GM12874 (cell line): ENCODE measurements around the gene APBB2.

Source experiments
- TF ChIP-seq, protein P1 (sequence below): IDR thresholded peaks from 2 replicates; pipeline ENCODE4 v1.5.1; 2011; ENCODE audit warnings: low read depth, mild to moderate bottlenecking, control low read depth, low read length, moderate library complexity; ENCODE audit not compliant: insufficient read depth

The APBB2 gene

DNA sequence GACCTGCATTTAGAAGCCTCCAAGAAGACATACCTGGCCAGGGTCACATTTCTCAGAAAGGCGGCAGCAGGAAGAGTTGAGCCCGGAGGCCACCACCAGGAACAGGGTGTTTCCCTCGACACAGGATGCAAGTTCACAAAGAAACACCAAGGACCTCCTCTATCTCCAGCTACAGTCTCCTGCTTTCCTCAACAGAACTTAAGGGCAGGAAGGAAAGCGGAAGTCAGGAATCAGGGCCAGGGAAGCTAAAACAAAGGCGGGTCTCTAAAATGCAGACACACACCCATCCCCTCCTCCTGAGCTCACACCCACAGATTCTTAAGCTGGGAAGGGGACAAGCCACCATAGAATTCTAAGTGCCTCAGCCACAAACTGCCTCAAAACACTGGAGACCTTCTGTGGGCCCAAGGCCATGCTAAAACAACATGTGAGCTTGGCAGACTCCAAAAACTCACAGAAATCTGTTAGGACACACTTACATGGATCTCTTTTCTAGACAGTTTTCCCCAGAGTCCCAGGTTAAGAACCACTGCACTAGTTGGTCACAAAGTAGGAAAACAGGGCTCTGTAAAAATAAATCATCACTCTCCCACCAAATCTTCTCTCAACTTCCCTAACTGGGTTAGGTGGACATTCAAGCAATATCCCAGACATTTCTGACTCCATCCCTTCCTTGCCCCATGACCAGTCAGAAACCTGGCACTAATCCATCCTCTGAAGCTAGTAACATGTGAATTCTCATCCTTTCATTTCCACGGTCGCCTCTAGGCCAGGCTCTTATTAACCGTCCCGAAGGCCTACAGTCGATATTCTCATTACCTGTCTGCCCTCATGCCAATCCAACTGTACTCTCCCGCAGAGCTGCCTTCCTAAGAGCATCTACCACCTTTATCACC, 163.2 kb downstream of the APBB2 start:
- TF ChIP-seq, protein P1, sequence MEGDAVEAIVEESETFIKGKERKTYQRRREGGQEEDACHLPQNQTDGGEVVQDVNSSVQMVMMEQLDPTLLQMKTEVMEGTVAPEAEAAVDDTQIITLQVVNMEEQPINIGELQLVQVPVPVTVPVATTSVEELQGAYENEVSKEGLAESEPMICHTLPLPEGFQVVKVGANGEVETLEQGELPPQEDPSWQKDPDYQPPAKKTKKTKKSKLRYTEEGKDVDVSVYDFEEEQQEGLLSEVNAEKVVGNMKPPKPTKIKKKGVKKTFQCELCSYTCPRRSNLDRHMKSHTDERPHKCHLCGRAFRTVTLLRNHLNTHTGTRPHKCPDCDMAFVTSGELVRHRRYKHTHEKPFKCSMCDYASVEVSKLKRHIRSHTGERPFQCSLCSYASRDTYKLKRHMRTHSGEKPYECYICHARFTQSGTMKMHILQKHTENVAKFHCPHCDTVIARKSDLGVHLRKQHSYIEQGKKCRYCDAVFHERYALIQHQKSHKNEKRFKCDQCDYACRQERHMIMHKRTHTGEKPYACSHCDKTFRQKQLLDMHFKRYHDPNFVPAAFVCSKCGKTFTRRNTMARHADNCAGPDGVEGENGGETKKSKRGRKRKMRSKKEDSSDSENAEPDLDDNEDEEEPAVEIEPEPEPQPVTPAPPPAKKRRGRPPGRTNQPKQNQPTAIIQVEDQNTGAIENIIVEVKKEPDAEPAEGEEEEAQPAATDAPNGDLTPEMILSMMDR: no peak

DNA sequence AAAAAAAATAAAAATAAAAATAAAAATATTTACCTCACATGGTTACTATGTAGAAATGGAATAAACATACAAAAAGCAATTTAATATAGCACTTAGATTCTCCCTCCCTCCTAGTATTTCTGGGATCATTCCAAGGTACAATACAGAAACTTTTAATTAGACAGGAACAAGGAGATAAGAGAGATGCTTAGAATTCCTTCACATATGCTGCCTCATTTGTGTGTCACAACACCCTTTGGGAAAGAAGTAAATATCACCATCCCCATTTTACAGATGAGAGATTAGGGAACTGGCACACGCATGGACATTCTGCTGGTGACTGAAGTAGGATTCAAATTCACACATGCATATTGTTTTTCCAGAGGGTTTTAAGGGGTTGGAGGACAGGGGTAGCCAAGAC, 164.2 kb downstream of the APBB2 start:
- TF ChIP-seq, protein P1: no peak

DNA sequence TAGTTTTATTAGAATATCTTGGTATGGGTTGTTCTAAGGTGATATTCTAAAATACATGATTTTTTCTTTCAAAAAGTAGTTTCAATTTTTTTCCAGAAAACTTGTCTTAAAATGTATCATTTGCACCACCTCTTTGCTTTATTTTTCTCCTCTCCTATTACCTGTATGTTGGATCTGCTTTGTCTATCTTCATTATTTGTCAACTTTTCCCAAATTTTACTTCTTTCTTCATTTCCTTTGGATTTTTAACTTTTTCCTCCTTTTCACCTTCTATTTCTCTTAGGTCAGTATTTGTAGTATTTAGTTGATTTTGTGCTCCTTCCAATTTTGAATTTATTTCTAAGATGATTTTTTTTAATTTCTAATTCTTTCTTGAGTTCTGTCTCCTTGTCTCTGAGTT, 169.6 kb downstream of the APBB2 start:
- TF ChIP-seq, protein P1: no peak

DNA sequence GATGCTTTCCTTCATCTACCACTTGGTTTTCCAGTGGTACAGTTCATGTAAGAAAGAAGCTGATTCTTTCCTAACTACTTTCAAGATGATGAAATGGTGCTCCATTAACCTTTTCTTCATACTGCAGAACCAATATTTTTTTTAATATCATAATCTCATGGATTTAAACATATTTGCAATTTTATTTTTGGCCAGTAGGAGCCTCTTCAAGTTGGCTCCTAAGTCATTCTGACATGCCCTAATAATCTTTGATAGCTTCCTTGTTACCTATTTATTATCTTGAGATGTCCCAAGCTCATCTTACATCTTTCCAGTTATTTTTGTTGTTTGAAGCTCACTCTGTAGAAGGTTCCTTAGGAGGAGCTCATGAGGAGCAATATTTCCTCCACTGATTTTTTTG, 170.2 kb downstream of the APBB2 start:
- TF ChIP-seq, protein P1: no peak

DNA sequence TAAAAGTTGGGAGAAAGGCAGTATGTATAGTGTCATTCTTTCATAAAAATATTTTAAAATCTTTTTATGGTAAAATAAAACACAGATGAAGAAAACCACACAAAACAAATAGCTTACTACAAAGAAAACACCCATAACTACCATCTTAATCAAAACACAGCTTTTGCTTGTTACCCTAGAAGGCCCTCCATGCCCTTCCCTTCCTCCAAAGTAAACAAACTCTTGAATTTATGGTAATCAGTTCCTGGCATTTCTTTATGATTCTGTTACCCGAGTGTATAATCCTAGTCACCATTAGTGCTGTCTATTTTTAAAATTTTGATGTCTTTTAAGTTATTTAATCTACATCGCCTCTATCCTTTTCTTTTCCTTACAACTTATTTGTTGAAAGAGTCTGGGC, 170.9 kb downstream of the APBB2 start:
- TF ChIP-seq, protein P1: no peak

DNA sequence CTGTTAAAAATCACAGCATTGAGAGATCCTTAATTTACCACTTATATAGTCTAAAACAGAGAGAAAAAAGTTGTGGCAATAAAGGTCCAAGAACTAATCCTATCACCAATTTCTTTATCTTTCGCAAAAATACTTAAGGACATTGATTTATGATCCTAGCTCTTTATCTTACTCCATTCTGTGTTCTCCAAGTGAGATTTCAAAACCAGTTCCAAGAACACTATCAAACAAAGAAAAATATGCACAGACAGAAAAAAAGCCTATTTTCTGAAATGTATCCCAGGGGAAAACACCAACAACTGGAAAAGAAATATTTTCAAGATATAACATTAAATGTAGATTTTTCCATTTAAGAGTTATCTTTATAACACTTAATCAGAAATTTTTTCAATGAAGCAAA, 172.8 kb downstream of the APBB2 start:
- TF ChIP-seq, protein P1: no peak

DNA sequence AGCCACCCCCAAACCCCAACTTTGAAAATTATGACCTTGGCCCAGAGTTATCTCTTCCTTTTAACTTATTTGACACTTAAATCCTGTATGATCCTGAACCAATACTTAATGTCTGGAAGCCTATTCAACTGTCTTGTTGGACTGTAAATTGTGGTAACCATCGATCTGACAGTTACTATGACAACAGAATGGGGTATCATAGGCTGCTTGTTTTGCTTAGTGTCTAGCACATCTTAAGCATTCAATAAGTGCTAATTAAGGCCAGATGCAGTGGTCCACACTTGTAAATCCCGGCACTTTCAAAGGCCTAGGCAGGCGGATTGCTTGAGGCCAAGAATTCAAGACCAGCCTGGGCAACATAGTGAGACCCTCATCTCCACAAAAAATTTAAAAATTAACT, 175.0 kb downstream of the APBB2 start:
- TF ChIP-seq, protein P1: no peak
